Stromal cell of bone marrow (primary cell): ENCODE results near the gene TMTC3.
"Not testable (repeated sequence)": the region's sequence is repeated elsewhere in the genome, so short reads cannot be mapped to it uniquely, and the experiment has no call there.

Experiments
- DNase-seq: peaks from one replicate; pipeline ENCODE4 v3.0.0-alpha.2; 2012; ENCODE audit warnings: low read depth

TMTC3 gene

DNA sequence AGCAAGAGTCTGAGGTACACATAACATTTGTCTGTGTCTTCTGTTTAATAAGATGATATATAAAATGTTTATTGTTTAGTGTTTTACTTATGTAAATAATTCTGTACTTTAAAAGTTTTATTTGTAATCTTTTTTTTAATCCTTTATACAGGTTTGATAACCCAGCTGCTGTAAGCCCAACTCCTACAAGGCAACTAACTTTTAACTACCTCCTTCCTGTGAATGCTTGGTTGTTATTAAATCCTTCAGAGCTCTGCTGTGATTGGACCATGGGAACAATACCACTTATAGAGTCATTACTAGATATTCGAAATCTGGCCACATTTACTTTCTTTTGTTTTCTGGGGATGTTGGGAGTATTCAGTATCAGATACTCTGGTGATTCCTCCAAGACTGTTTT is 24.1 kb downstream of the TMTC3 start:
- DNase-seq: no peak

GRCh38 chr12:88167384-88167783 is 25.3 kb downstream of the TMTC3 start:
- DNase-seq: no peak

GRCh38 chr12:88172844-88173407 is 30.8 kb downstream of the TMTC3 start:
- no peak for DNase-seq

GRCh38 chr12:88175544-88175943 is 33.4 kb downstream of the TMTC3 start:
- no peak for DNase-seq

DNA sequence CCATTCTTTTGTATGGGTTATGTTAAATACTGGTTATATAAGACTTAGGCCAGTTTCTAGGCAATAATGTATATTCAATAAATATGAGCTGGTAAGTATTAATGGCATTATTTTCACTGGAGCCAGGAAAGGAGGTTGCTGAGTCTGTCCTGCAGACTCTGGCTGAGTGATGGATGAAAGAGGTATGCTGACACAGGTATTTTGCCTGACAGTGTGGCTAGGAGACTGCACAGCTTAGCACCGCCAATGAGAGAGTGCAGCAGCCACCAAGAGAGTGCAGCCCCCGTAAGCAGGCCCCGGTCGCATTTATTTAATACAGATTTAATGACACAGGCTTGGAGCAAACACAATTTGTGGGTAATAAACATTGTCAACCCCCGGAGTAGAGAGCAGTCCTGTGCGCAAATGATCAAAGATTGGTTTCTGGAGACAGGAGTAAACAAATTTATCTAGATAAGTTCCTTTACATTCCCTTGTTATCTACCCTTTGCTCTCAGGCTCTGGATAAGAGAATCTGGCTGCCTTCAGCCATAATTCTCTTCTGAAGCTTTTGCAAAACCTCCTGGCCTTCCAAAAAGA is 37.4 kb downstream of the TMTC3 start:
- no peak for DNase-seq

- no peak for DNase-seq
These were observed 39.8 kb downstream of the TMTC3 start for GRCh38 chr12:88181881-88182280.

GRCh38 chr12:88182416-88182815 is 40.3 kb downstream of the TMTC3 start:
- no peak for DNase-seq

- DNase-seq: no peak
These were observed 42.1 kb downstream of the TMTC3 start for GRCh38 chr12:88184196-88184595.

- DNase-seq: no peak
These were observed 43.2 kb downstream of the TMTC3 start for GRCh38 chr12:88185279-88185678.

DNA sequence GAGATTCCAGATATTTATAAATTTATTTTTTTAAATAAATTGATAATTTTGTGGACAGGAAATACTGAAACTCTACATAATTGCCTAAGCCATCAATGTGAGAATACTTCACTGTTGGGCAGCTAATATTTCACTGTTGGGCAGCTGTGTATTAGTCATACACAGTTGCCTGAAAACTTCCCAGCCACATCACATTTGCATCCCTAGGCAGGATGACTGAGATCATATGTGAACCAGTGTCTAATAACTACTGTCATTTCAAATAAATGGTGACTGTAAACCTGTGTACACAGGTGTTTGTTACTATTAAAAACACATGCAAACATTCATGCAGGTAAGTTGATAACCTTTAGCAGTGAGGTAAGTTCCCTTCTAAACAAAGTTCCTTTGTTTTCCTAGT is 43.9 kb downstream of the TMTC3 start:
- peak; percentile 64 for DNase-seq

DNA sequence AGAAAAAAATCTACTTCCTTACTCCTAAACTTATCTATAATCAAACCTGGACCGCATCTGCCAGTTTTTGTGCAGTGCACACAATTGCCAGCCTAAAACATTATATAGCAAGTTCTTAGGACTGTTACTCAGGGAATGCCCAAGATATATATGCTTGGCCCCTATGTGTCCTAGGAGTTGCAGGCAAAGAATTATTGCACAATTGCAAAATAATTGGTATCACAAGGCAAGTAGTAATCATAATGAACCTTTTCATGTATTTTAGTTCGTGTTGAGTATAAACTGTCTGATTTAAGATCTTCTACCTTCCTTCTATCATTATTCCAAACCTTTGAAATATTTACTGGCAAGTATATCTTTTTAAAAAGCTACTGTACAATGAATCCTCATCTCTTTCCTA is 45.5 kb downstream of the TMTC3 start:
- DNase-seq: no peak

GRCh38 chr12:88188180-88188579 is 46.1 kb downstream of the TMTC3 start:
- no peak for DNase-seq

GRCh38 chr12:88192426-88192825 is 50.3 kb downstream of the TMTC3 start:
- no peak for DNase-seq

GRCh38 chr12:88194868-88195267 is 52.8 kb downstream of the TMTC3 start:
- peak; percentile 14 for DNase-seq

GRCh38 chr12:88200029-88200428 is 57.9 kb downstream of the TMTC3 start:
- no peak for DNase-seq

DNA sequence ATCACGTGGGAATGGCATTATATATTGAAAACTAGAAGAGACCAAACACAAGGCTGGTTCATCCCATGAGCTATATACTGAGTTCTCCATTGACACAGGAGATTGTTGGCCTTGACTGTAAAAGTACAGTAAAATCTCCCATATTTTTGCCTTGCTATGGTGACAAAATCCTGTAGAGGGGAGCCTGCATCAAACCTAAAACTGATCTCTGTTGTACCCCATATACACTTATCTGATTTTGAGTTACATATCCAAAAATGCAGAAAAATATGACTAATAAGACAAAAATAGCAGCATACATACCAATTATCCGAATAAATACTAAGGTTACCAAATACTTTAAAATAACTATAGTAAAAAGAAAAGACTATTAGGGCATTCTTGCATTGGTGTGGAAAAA is 60.4 kb downstream of the TMTC3 start:
- DNase-seq: peak; percentile 16

DNA sequence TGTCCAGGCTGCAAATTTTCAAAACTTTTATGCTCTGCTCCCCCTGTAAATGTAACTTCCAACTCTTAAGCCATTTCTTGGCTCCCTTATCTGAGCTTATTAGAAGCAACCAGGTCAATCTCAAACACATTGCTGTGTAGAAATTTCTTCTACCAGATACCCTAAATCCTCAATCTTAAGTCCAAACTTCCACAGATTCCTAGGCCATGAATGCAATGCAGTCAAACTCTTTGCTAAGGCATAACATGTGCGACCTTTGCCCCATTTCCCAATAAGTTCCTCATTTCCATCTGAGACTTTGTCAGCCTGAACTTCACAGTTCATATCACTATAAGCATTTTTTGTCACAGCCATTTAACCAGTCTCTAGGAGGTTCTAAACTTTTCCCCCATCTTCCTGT is 64.5 kb downstream of the TMTC3 start:
- DNase-seq: peak; percentile 36

- peak; percentile 81 for DNase-seq
These were observed 66.0 kb downstream of the TMTC3 start for GRCh38 chr12:88207921-88208620.

- no peak for DNase-seq
These were observed 66.6 kb downstream of the TMTC3 start for GRCh38 chr12:88208661-88209060.

DNA sequence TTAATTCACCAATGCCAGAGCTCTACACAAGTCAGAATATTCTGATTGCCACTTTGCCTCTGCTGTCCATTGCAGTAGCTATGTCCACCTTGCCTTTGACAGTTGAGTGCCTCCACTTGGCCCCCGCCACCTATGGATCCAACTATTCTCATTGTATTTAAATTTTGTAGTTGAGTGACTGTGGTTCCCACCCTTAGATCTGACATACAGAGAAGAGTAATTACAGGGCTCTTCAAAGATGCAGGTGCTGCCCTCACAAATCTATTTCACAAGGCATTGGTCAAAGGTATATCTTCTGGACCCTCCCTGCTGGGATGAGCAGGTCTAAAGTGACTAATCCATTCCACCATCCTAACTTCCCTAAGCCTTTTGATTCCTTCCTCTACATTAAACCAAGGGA is 68.2 kb downstream of the TMTC3 start:
- not testable (repeated sequence) for DNase-seq

DNA sequence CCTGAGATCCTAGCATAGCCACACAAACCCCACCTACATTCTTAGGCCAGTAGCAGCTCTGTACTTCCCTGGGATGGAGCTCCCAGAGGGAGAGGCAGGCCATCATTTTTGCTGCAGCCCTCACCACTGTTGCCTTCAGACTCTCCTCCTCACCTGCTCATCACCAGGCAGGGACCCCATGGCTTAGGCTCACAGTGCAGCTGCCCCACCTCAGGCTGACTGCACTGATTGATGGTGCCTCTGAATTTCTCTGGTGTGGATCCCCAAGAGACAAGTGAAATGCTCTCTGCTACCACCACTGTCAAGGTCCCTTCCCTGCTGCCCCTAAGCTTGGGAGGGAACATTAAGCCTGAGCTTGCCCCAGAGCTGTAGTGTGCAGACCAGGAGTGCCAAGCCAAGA is 76.2 kb downstream of the TMTC3 start:
- no peak for DNase-seq

DNA sequence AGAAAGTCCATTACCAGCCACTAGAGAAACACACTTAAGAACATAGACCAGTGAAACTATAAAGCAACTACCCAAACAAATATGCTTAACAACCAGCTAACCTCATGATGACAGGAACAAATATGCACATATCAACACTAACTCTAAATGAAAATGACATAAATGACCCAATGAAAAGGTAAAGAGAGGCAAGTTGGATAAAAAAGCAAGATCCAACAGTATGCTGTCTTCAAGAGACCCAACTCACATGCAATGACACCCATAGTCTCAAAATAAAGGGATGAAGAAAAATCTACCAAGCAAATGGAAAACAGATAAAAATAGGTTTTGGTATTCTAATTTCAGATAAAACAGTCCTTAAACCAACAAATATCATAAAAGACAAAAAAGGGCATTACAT is 77.8 kb downstream of the TMTC3 start:
- no peak for DNase-seq

DNA sequence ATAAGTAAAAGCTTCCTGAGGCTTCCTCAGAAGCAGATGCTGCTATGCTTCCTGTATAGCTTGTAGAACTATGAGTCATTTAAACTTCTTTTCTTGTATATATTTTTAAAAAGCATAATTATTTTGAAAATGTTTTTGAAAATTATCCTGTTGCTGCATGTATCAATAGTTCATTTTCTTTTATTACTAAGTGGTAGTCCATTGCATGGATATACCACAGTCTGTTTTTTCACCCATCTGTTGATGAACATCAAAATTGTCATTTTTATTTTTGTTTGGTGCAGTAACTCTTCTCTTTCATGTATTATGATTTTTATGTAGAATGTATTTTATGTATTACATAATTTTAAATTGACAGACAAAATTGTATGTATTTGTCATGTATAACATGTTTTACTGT is 81.4 kb downstream of the TMTC3 start:
- no peak for DNase-seq

- DNase-seq: no peak
These were observed 83.7 kb downstream of the TMTC3 start for GRCh38 chr12:88225776-88226175.
